ENCODE measurements around the gene BCAS1.

DNA sequence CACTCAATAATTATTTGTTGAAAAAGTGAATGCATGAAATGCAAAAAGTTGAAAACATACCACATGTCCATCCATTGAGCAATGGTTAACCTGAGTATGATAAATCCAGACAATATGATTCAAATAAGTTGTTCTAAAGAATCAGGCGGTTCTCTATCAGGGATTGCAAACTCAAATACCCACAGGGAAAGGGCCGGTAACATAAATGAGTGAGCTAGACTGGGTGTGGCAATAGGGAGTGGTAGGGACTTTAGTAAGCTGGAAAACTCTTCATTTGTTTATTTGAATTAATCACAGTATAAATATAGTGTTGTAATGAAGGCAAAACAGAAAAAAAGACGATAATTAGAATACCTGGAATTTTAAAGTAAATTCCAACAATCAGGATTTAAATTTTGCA is 106.3 kb downstream of the BCAS1 start:
- TF ChIP-seq CTCF (tag by site-specific recombination; IDR thresholded peaks at IDR 0.05) = no peak
- no peak for TF ChIP-seq ZNF184 (tag by site-specific recombination; IDR thresholded peaks at IDR 0.05)
- no peak for TF ChIP-seq AEBP2 (tag by site-specific recombination; IDR thresholded peaks at IDR 0.05; ENCODE audit: borderline replicate concordance)
- TF ChIP-seq ZNF670 (tag by site-specific recombination; IDR thresholded peaks at IDR 0.05; ENCODE audit: low read depth) = no peak
- no peak for TF ChIP-seq ZNF335 (tag by site-specific recombination; conservative IDR thresholded peaks at IDR 0.05)
- no peak for TF ChIP-seq ZNF692 (tag by site-specific recombination; IDR thresholded peaks at IDR 0.05)
- TF ChIP-seq ZNF664 (tag by site-specific recombination; IDR thresholded peaks at IDR 0.05) = no peak
- no peak for TF ChIP-seq MEIS1 (CRISPR knock-in tag; IDR thresholded peaks at IDR 0.05; ENCODE audit: borderline replicate concordance)

Data from HEK293 (cell line).